ENCODE measurements around the gene ARHGAP27.
A peak's percentile ranks its signal among the peaks of the same experiment; 100 is the strongest.

ARHGAP27 gene

DNA sequence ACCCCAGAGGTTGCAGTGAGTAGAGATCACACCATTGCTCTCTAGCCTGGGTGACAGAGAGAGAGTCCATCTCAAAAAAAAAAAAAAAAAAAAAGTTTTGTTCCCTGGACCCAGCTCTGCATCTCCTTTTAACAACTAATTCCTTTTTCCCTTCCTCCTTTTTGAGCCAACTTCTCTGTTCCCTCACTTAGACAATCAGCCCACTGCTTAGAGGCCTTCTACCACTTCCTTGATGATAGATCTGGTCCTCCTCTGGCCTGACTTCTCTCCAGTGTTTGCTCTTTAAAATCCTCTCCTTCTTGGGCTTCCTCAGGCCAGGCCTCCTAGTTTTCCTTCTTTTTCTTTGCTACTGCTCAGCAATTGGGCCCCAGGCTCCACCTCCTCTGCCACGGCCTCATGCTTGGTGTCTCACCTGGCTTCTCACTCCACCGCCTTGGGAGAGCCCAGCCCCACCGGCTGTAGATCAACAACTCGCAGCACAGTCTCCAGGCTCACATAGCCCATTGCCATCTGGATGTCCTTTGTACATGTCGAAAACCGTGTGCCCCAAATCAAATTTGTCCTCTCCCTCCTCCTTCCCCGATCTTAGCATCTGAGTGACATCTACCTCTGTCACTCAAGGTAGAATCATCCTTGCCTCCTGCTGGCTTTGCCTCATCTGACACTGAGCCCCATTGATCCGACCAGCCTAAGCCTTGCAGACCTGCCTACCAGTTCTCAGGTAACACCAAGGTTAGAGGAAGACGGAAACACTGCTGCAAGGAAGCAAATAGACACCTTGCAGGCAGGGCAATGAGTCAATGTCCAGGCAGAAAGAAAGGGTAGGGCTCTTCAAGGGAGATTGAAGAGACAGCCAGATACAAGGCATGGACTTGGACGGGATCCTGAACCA, 17.4 kb downstream of the ARHGAP27 start:
- in situ Hi-C loops (cut with MboI; ENCODE audit: low pct_unique_long_range_greater_than_20kb, low sequenced_read_pairs): loop anchor here (25.0 kb wide), 1 partner anchor 97 kb away; no protein-coding TSS in a partner anchor
- DNase-seq: peak; percentile 47

DNA sequence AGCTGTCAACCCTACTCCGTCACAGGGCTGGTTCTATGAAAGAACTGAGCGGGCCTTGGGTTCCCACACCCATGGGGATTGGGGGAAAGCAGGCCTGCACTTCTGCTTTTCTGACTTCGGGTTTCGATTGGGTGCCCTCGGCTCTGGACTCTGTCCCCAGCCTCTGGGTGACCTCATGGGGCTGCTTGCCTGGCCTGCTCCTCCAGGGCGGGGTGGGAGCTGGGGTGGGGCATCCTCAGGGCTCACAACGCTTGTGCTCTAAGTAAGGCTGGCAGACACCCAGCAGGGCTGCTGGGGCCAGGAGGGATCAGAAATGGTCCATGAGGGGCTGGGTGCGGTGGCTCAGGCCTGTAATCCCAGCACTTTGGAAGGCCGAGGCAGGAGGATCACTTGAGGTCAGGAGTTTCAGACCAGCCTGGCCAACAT, 19.2 kb downstream of the ARHGAP27 start:
- DNase-seq: no peak
- in situ Hi-C loops (cut with MboI; ENCODE audit: low pct_unique_long_range_greater_than_20kb, low sequenced_read_pairs): loop anchor here (25.0 kb wide), 1 partner anchor 99 kb away; no protein-coding TSS in a partner anchor

DNA sequence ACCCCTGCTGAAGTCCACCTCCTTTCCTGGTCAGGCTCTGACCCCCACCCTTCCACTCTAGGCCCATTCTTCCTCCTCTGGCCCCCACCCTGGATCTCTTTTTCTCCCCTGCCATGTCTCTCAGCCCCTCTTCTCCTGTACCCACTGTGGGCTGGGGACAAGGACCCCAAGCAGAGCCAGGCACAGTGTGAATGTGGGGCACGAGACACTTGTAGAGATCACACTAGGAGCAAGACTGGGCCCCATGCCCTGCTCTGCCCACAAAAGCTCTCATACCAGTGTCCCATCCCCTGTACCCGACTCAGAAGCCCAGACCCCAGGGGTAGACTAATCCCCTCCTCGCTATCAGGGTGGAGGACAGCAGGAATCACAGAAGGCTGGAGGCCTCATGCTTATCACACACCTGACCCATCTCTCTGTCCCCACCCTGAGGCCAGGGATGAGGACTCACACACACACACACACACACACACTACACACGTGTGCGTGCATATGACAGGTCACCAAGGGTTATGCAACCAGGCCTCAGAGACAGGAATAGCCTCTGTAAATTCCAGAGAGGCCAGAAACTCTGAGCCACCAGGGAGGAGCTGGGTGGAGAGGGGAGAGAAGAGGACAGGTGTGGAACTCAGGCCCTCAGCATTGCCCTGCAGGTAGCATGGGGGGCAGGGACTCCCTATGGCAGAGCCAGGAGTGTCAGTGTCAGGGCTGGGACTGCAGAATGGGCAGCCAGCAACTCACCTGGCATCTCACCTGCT, 21.1 kb downstream of the ARHGAP27 start:
- DNase-seq: no peak
- in situ Hi-C loops (cut with MboI; ENCODE audit: low pct_unique_long_range_greater_than_20kb, low sequenced_read_pairs): loop anchor here (25.0 kb wide), 1 partner anchor 101 kb away; no protein-coding TSS in a partner anchor

DNA sequence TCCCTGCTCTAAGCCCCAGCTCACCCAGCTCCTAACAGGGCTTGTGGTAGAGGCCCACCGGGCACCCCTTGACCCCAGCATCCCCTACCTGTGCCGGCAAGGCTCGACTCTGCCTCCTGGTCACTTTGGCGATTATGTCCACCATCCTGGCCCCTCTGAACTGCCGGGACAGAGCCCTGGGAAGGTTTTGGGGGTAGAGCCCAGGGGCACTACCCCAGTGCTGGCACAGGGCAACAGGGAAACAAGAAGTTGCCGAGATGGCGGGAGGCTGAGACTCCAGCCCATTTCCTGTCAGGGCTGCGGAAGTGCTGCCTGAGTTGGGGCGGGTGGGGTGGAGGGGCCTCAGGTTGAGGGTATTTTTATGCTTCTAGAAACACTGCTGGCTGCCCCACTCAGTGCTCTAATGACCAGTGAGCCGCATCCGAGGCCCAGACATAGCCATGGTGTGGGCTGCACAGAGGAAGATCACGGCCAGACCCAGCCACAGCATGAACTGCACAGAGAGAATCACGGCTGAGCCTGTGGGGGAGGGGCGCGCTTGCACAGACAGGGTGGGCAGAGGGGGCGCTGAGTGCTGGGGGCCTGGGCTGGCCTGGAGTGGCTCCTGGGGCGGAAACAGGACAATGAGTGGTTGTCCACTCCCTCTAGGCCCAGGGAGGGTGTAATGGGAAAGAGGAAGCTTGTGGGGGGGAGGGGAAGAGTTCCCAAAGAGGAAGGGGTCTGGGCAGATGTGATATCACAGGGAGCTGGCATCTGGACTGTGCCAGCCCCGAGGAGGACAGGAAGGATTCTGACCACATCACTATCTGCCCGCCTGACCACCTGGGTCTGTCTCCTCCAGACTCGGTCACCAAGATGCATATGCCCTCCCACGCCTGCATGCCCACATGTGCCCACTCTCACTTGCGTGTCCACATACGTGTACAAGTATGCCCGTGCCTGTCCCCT, 22.3 kb downstream of the ARHGAP27 start:
- peak; percentile 72 for DNase-seq
- in situ Hi-C loops (cut with MboI; ENCODE audit: low pct_unique_long_range_greater_than_20kb, low sequenced_read_pairs): loop anchor here (25.0 kb wide), 1 partner anchor 102 kb away; no protein-coding TSS in a partner anchor

DNA sequence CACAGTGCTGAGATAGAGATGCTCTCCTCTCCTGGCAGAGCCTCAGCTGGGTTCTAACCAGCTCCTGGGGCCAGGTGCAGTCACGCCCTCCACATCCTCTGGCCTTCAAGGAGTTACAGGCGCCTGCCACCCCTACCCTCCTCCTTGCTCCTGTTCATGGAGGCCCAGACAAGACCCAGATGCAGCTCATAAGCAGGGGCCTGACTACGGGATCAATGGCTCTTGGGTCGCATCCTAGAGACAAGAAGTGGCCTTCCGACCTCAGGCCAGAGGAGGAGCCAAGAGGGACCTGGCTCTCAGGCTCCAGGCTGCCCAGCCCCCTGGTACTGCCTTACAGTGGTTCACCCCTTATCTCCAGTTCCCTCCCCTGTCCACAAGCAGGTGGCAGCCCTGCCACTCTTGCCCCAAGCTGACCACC, 23.0 kb downstream of the ARHGAP27 start:
- DNase-seq: no peak
- in situ Hi-C loops (cut with MboI; ENCODE audit: low pct_unique_long_range_greater_than_20kb, low sequenced_read_pairs): loop anchor here (25.0 kb wide), 1 partner anchor 103 kb away; no protein-coding TSS in a partner anchor

DNA sequence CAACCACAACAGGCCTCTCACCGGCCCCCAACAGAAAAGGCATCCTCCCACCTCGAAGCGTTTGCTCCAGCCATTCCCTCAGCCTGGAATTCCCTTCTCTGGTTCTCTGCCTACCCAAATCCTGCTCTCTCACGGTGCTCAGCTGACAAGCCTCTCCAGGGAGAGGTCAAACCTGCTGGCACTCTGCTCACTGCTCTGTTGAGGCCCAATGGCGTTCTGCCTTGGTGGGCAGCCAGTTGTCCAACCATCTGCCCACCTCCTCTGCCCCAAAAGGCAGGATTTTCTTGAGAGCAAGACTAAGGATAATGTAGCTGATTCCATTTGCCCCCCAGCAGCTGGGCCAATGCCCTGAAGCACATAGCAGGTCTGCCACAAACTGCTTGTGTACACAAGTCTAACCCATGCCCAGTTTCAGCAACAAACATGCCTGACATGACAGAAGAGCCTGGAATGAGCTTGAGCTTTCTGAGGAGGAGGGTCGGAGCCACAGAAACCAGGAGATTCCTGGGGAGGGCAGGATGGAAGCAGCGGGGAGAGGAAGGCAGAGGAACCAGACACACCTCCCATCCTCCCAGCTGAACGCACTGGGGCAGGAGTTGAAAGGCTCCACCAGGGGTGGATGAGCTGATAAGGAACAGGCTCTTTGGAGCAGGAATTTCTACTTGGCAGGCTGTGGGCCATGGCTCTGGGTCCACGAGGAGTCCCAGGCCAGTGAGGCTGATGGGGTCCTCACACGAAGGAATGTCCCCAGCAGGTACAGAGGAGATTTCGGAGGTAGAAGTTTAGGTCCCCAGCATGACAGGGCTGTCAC, 23.9 kb downstream of the ARHGAP27 start:
- in situ Hi-C loops (cut with MboI; ENCODE audit: low pct_unique_long_range_greater_than_20kb, low sequenced_read_pairs): loop anchor here (25.0 kb wide), 1 partner anchor 103 kb away; no protein-coding TSS in a partner anchor
- DNase-seq: no peak

DNA sequence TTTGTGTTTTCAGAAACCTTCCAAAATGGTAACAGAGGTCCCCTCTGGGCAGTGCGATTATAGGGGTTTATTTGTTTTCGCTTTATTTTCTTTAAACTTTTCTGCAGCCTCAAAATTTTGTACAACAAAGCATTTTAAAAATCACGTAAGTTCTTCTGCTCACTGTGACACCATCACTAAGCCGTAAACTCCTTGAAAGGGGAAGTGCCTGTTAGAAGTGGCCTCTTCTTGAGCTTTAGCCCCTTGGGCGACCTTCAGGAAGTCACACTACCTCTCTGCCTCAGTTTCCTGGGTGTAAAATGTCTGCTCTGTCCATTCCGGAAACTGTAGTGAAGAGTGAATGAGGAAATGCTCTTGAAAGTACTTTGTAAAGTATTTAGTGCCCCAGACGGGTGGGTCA, 26.6 kb downstream of the ARHGAP27 start:
- in situ Hi-C loops (cut with MboI; ENCODE audit: low pct_unique_long_range_greater_than_20kb, low sequenced_read_pairs): loop anchor here (25.0 kb wide), 1 partner anchor 106 kb away; no protein-coding TSS in a partner anchor

DNA sequence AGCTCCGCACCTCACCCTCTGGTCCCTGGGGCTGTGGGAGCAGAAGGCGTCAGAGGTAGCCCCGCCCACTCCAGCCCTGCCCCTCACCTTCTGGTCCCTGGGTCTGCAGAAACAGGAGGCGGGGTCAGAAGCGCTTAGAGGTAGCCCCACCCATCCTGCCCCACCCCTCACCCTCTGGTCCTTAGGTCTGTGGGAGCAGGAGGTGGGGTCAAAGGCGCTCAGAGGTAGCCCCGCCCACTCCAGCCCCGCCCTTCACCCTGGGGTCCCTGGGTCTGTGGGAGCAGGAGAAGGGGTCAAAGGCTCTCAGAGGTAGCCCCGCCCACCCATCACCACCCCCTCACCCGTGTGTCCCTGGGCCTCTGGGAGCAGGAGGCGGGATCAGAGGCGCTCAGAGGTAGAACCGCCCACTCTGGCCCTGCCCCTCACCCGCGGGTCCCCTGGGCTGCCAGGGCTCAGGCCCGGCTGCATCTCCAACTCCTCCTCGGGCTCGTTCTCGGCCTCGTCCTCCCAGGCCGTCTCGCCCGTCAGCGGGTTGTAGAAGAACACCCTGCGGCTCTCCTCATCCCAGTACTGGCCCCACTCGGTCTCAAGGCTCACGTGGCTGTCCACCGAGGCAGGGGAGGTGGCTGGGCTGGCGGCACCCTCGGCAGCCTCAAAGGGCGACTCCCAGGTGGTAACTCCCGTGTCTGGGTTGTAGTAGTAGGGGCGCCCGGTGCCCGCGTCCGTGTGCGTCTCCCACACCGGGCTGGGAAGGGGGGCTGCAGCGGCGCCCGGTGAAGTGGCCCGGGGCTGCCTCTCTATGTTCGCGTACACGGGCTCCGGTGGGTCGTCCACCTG, 27.2 kb downstream of the ARHGAP27 start:
- in situ Hi-C loops (cut with MboI; ENCODE audit: low pct_unique_long_range_greater_than_20kb, low sequenced_read_pairs): loop anchor here (25.0 kb wide), 1 partner anchor 107 kb away; no protein-coding TSS in a partner anchor
- no peak for DNase-seq

More for the DNA sequence above, 26.6 kb downstream of the ARHGAP27 start:
- no peak for DNase-seq

DNA sequence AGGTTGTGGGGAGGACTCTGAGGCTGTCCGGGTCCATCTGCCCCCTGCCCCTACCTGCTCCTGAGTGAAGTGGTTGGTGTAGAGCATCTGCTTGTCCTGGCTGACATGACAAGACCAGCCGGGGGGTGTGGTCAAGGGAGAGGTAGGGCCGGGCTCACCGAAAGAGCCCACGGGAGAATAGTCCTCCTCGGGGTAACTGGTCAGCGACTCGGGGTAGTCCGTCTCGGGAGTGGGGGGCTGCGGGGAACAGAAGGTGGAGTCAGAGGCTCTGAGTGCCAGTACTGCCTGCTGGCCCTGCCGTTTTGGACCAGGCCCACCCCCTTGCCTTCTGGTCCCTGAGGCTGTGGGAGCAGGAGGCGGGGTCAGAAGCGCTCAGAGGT, 27.8 kb downstream of the ARHGAP27 start:
- in situ Hi-C loops (cut with MboI; ENCODE audit: low pct_unique_long_range_greater_than_20kb, low sequenced_read_pairs): loop anchor here (25.0 kb wide), 1 partner anchor 107 kb away; no protein-coding TSS in a partner anchor
- no peak for DNase-seq

DNA sequence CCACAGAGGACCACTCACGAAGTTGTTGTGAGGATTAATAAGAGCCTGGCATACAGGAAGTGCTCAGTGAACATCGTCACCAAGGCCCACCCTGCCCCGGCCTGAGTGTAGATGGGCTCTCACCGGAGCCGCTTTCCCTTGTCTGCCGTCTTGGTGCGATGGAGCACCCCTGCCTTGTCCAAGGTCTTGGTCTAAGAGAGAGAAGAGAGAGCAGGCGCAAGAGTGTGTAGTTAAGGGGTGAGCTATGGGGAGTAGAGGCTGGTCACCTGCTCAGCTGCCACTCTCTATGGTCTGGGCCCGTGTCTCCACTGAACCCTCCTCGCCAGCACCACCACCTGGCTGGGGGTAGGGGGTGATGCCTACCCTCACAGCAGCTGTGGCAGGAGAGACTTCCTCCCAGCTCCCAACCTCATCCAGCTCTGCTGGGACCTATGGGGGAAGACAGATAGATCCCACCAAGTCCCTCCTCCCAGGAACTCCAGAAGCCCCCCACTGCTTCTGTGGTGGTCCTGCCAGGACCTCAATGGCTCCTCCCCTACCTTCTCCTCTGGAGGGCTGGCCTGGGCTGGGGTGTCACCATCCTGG, 28.7 kb downstream of the ARHGAP27 start:
- in situ Hi-C loops (cut with MboI; ENCODE audit: low pct_unique_long_range_greater_than_20kb, low sequenced_read_pairs): loop anchor here (25.0 kb wide), 1 partner anchor 108 kb away; no protein-coding TSS in a partner anchor
- DNase-seq: no peak

DNA sequence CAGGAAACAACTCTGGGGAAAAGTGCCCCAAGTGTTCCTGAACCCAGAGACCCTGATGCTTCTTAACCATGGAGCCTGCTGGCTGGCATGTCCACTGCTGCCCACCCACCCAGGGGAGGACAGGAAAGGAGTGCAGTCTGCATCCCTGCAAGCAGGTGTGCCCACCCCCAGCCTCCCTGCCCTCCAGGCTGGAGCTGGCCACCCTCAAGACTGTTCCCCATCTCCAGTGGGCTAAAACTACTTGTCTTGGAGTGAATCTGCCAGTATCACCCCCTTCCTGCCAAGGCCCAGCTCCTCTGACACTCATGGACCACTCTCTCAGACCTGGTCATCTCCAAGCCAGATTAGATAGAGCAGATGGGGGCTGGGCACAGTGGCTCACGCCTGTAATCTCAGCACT, 29.8 kb downstream of the ARHGAP27 start:
- in situ Hi-C loops (cut with MboI; ENCODE audit: low pct_unique_long_range_greater_than_20kb, low sequenced_read_pairs): loop anchor here (25.0 kb wide), 1 partner anchor 109 kb away; no protein-coding TSS in a partner anchor
- DNase-seq: no peak

DNA sequence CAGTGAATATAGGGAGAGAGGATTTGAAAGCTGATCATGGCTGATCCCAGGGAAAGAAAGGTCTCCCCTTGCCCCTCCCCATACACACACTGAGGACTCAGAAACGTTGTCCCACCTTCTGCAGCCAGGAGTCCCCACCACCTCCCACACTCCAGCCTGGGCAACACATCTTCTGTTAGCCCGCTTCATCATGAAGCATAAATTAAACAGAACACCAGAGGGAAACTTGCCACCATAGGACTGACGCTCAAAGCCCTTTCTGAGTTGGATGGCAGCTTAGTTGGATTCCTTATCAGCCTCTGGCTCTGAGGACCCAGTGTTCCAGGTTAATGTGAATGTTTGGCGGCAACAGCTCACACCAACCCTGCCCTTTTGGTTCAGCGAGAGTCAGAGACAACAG, 33.9 kb downstream of the ARHGAP27 start:
- DNase-seq: no peak
- in situ Hi-C loops (cut with MboI; ENCODE audit: low pct_unique_long_range_greater_than_20kb, low sequenced_read_pairs): loop anchor here (10.0 kb wide), 1 partner anchor 124 kb away; no protein-coding TSS in a partner anchor

DNA sequence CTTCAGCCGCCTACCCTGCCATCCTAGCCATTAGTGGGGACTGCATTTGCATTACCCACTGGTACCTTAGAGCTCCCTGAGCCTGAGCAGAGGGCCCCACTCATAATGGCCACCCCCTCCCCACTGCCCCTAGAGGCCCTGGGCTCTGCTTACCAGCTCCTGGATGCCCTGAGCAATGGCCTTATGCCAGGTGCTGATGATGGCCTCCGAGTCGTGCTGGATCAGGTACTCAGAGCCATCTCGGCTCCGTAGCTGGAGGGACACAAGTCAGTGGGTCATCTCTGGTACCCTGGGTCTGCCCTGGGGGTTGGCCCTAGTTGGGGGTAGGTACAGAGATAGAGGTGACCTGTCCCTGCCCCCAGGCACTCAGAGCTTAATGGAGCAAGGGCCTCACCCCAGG, 34.9 kb downstream of the ARHGAP27 start:
- in situ Hi-C loops (cut with MboI; ENCODE audit: low pct_unique_long_range_greater_than_20kb, low sequenced_read_pairs): loop anchor here (10.0 kb wide), 1 partner anchor 123 kb away; no protein-coding TSS in a partner anchor
- no peak for DNase-seq

DNA sequence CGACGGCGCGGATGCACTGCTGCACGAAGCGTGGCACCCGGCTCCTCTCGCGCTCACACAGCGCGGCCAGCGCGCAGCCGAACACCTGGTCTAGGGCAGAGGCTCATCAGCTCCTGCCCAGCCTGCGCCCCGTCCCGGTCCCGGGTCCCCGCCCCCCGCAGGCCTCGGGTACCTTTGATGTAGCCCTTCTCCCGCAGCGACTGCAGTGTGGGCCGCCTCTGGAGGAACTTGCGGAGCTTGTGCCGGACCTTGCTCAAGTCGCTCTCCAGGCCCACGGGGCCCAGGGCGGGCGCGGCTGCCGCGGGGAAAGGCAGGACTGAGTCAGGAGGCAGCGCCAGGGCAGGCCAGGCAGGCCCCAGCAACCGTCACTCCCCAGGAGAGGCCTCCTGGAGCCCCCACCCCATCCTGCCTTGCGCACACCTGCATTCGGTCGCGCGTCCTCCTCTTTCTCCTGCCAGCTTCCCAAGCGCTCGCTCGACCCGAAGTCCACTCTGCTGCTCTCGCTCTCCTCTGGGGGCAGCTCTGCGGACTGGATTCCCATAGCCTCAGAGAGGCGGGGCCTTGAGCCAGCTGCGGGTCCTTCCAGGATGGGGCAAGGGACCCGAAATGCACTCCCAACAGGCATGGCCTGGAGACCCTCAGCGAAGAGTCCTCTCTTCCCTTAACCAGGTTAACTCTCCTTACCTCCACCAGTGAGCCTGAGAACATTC, 36.0 kb downstream of the ARHGAP27 start:
- no peak for DNase-seq
- in situ Hi-C loops (cut with MboI; ENCODE audit: low pct_unique_long_range_greater_than_20kb, low sequenced_read_pairs): loop anchor here (10.0 kb wide), 1 partner anchor 122 kb away; no protein-coding TSS in a partner anchor

DNA sequence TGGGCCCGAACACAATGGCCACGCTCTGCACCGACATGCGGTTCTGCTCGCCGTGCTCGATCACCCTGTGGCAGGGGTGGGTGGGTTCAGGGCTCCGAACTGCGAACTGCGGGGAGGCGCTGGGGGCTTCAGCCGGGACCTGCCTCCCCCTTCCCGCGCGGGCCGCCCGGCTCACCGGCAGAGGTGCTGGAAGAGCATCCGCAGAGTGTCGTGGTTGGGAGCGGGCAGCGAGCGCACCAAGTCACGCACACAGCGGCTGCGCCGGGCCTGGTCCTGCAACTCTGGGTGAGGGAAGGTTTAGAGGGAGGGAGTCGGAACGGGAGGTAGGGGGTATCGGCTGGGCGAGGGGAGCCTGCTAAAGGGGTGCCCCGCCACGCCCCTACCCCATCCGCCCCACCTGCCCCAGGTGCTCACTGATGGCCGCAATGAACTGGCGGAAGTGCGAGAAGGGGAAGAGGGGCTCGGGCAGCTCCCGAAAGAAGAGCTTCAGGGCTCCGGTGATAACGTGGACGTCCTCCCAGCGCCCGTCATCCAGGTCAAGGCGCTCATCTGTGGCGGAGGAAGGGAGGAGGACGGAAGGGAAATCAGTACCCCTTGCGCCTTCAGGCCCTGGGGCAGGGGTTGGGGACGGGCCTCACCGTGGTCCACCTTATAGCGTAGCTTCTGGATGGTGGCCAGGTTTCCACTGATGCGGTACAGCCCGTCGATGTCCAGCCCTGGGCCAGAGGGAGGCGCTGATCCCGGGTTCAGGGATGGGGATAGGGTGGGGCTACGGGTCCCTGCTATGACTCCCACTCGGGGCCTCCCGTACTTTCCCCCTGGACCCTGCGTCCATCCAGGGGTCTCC, 36.9 kb downstream of the ARHGAP27 start:
- in situ Hi-C loops (cut with MboI; ENCODE audit: low pct_unique_long_range_greater_than_20kb, low sequenced_read_pairs): loop anchor here (10.0 kb wide), 1 partner anchor 121 kb away; no protein-coding TSS in a partner anchor
- DNase-seq: no peak
